ENCODE measurements around the gene SERPINE1.

SERPINE1 gene

GRCh38 chr7:101165075-101165957, 38.4 kb downstream of the SERPINE1 start, which contains the start of gene VGF:
Gene VGF, minus strand, starts transcription at chr7:101165569. Its CDS starts 726 bp downstream, at chr7:101164843.
- no peak for TF ChIP-seq CTCF (IDR thresholded peaks at IDR 0.05; ENCODE audit: insufficient read depth, low read depth, low read length, missing control alignments)
- H3K4me3 ChIP-seq (ENCODE audit: low read length), result peak within 1 kb of the TSS; percentile 7
- DNase-seq (ENCODE audit: low read depth), result peak; percentile 95

- no peak for TF ChIP-seq CTCF (IDR thresholded peaks at IDR 0.05; ENCODE audit: insufficient read depth, low read depth, low read length, missing control alignments)
- DNase-seq (ENCODE audit: low read depth), result no peak
Observed at GRCh38 chr7:101165958-101166647, 39.2 kb downstream of the SERPINE1 start.

GRCh38 chr7:101166648-101166908, 39.7 kb downstream of the SERPINE1 start:
- no peak overlapping the region for H3K4me3 ChIP-seq (ENCODE audit: low read length)
- TF ChIP-seq CTCF (IDR thresholded peaks at IDR 0.05; ENCODE audit: insufficient read depth, low read depth, low read length, missing control alignments), result no peak
- no peak for DNase-seq (ENCODE audit: low read depth)

More at GRCh38 chr7:101165958-101166647, 39.2 kb downstream of the SERPINE1 start:
- peak overlapping the region; percentile 7 for H3K4me3 ChIP-seq (ENCODE audit: low read length)

GRCh38 chr7:101166909-101167644, 40.2 kb downstream of the SERPINE1 start:
- no peak for TF ChIP-seq CTCF (IDR thresholded peaks at IDR 0.05; ENCODE audit: insufficient read depth, low read depth, low read length, missing control alignments)
- DNase-seq (ENCODE audit: low read depth), result no peak
- H3K4me3 ChIP-seq (ENCODE audit: low read length), result no peak overlapping the region

- H3K4me3 ChIP-seq (ENCODE audit: low read length), result no peak overlapping the region
- TF ChIP-seq CTCF (IDR thresholded peaks at IDR 0.05; ENCODE audit: insufficient read depth, low read depth, low read length, missing control alignments), result no peak
- DNase-seq (ENCODE audit: low read depth), result no peak
Observed at GRCh38 chr7:101167645-101168411, 40.9 kb downstream of the SERPINE1 start.

- TF ChIP-seq CTCF (IDR thresholded peaks at IDR 0.05; ENCODE audit: insufficient read depth, low read depth, low read length, missing control alignments), result no peak
- no peak for DNase-seq (ENCODE audit: low read depth)
- no peak overlapping the region for H3K4me3 ChIP-seq (ENCODE audit: low read length)
Observed at GRCh38 chr7:101168412-101169049, 41.6 kb downstream of the SERPINE1 start.

Data from epithelial cell of esophagus (primary cell).